GM18951 (cell line): Measurements from ENCODE around the gene LIMS3.
"Not testable (repeated sequence)": the region's sequence is repeated elsewhere in the genome, so short reads cannot be mapped to it uniquely, and the experiment has no call there.

ENCODE experiments used
- in situ Hi-C: fragments of 300-500 bp; cut with MboI; formaldehyde crosslinking; loops from one replicate; pipeline ENCODE4 v1.12.0; 2022; ENCODE audit warnings: low sequenced_read_pairs, mixed read lengths, inconsistent platforms; ENCODE audit not compliant: unreplicated experiment

The LIMS3 gene

GRCh38 chr2:109898462-109899336 is at the start of gene LIMS3:
Gene LIMS3, plus strand, starts transcription at chr2:109898688. Its CDS starts 41 bp downstream, at chr2:109898729.
- in situ Hi-C loops: not testable (repeated sequence)

GRCh38 chr2:109871129-109871751 is 27.2 kb upstream of the LIMS3 start:
- in situ Hi-C loops: not testable (repeated sequence)

GRCh38 chr2:109876625-109877024 is 21.9 kb upstream of the LIMS3 start:
- in situ Hi-C loops: not testable (repeated sequence)

- in situ Hi-C loops: not testable (repeated sequence)
These were observed 16.4 kb upstream of the LIMS3 start for GRCh38 chr2:109882112-109882511.

- in situ Hi-C loops: not testable (repeated sequence)
These were observed 10.1 kb upstream of the LIMS3 start for GRCh38 chr2:109888414-109888813.

GRCh38 chr2:109889909-109890308 is 8.6 kb upstream of the LIMS3 start:
- in situ Hi-C loops: not testable (repeated sequence)

- in situ Hi-C loops: not testable (repeated sequence)
These were observed 7.5 kb upstream of the LIMS3 start for GRCh38 chr2:109891024-109891423.

- in situ Hi-C loops: not testable (repeated sequence)
These were observed 4.8 kb upstream of the LIMS3 start for GRCh38 chr2:109893736-109894135.

GRCh38 chr2:109894141-109894540 is 4.3 kb upstream of the LIMS3 start:
- in situ Hi-C loops: not testable (repeated sequence)

- in situ Hi-C loops: not testable (repeated sequence)
These were observed 3.2 kb upstream of the LIMS3 start for GRCh38 chr2:109895090-109895869.

- in situ Hi-C loops: not testable (repeated sequence)
These were observed 2.3 kb upstream of the LIMS3 start for GRCh38 chr2:109896212-109896611.

GRCh38 chr2:109897769-109898461 is 573 bp upstream of the LIMS3 start:
- in situ Hi-C loops: not testable (repeated sequence)

- in situ Hi-C loops: not testable (repeated sequence)
These were observed 7.3 kb downstream of the LIMS3 start for GRCh38 chr2:109905796-109906195.

- in situ Hi-C loops: not testable (repeated sequence)
These were observed 10.1 kb downstream of the LIMS3 start for GRCh38 chr2:109908626-109909025.

- in situ Hi-C loops: not testable (repeated sequence)
These were observed 12.3 kb downstream of the LIMS3 start for GRCh38 chr2:109910789-109911188.

- in situ Hi-C loops: not testable (repeated sequence)
These were observed 15.4 kb downstream of the LIMS3 start for GRCh38 chr2:109913911-109914310.

GRCh38 chr2:109914552-109914951 is 16.1 kb downstream of the LIMS3 start:
- in situ Hi-C loops: not testable (repeated sequence)

- in situ Hi-C loops: not testable (repeated sequence)
These were observed 17.3 kb downstream of the LIMS3 start for GRCh38 chr2:109915830-109916229.

GRCh38 chr2:109920162-109920561 is 21.7 kb downstream of the LIMS3 start:
- in situ Hi-C loops: not testable (repeated sequence)
